Ishikawa (cell line): Measurements from ENCODE around the gene UGGT1.

Experiments
- CEBPB ChIP-seq: IDR thresholded peaks from 2 replicates; pipeline ENCODE4 v1.6.1; 2012
- CREB1 ChIP-seq: IDR thresholded peaks from 2 replicates; pipeline ENCODE4 v1.6.1; 2012; ENCODE audit warnings: low read depth
- EGR1 ChIP-seq: IDR thresholded peaks from 2 replicates; pipeline ENCODE4 v1.6.1; 2012
- EP300 ChIP-seq: IDR thresholded peaks from 2 replicates; pipeline ENCODE4 v1.6.1; 2012; ENCODE audit warnings: borderline replicate concordance
- FOXM1 ChIP-seq: IDR thresholded peaks from 2 replicates; pipeline ENCODE4 v1.6.1; 2012; ENCODE audit warnings: low read depth, borderline replicate concordance
- NFIC ChIP-seq: IDR thresholded peaks from 2 replicates; pipeline ENCODE4 v1.6.1; 2012
- RAD21 ChIP-seq: IDR thresholded peaks from 2 replicates; pipeline ENCODE4 v1.6.1; 2012; ENCODE audit warnings: low read depth
- TAF1 ChIP-seq: IDR thresholded peaks from 2 replicates; pipeline ENCODE4 v1.6.1; 2012; ENCODE audit warnings: low read depth, mild to moderate bottlenecking
- TCF12 ChIP-seq: IDR thresholded peaks from 2 replicates; pipeline ENCODE4 v1.6.1; 2012; ENCODE audit warnings: low read depth
- TEAD4 ChIP-seq: IDR thresholded peaks from 2 replicates; pipeline ENCODE4 v1.6.1; 2012
- YY1 ChIP-seq: IDR thresholded peaks from 2 replicates; pipeline ENCODE4 v1.6.1; 2012; ENCODE audit warnings: low read depth
- ZBTB7A ChIP-seq: IDR thresholded peaks from 2 replicates; pipeline ENCODE4 v1.6.1; 2012; ENCODE audit warnings: low read depth
- TF ChIP-seq, protein P1 (sequence below): IDR thresholded peaks from 2 replicates; pipeline ENCODE4 v1.6.1; 2012
- TF ChIP-seq, protein P2 (sequence below): IDR thresholded peaks from 2 replicates; pipeline ENCODE4 v1.6.1; 2012
- TF ChIP-seq, protein P3 (sequence below): IDR thresholded peaks from 2 replicates; pipeline ENCODE4 v1.6.1; 2012; ENCODE audit warnings: low read depth, mild to moderate bottlenecking

The UGGT1 gene

DNA sequence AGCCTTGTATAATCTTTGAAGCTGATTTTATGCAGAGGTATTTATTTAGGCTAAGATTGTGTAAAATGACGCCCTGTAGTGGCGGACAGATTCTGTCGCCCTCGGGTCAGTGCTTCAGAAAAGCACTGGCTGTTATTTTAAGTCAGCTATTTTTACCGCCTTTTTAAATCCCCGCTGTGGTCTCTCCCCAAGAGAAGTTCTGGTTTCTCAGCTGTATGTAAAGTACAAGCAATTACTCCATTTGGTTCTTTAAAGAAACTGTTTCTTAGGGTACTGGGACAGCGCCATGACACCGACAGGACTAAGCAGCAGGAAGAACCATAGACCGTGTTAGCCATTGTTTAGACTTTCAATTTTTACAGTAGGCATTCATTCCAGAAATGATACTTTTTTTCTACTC lies 65.0 kb downstream of the UGGT1 start:
- no peak for TF ChIP-seq RAD21
- TF ChIP-seq TCF12: no peak
- no peak for TF ChIP-seq TAF1
- TF ChIP-seq YY1: no peak
- TF ChIP-seq, protein P1, sequence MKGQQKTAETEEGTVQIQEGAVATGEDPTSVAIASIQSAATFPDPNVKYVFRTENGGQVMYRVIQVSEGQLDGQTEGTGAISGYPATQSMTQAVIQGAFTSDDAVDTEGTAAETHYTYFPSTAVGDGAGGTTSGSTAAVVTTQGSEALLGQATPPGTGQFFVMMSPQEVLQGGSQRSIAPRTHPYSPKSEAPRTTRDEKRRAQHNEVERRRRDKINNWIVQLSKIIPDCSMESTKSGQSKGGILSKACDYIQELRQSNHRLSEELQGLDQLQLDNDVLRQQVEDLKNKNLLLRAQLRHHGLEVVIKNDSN: no peak
- no peak for TF ChIP-seq EP300

DNA sequence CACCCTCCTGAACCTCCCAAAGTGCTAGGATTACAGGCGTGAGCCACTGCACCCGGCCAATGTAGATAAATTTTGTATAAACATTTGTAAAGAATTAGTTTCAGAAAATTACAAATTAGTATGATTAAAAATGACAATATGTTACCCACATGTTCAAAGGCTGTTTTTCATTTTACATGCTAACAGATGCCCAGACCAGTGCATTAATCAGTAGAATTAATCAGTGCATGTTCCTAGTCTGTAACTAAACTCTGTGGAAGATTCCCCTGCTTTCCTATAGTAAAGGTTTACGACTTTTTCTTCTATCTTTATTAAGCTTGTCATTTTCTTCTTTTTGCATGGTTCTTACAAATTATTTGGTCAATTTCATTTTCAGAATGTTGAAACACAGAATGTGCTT lies 65.8 kb downstream of the UGGT1 start:
- TF ChIP-seq, protein P2, sequence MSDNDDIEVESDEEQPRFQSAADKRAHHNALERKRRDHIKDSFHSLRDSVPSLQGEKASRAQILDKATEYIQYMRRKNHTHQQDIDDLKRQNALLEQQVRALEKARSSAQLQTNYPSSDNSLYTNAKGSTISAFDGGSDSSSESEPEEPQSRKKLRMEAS: no peak
- TF ChIP-seq YY1 (no peak), TAF1 (no peak)

DNA sequence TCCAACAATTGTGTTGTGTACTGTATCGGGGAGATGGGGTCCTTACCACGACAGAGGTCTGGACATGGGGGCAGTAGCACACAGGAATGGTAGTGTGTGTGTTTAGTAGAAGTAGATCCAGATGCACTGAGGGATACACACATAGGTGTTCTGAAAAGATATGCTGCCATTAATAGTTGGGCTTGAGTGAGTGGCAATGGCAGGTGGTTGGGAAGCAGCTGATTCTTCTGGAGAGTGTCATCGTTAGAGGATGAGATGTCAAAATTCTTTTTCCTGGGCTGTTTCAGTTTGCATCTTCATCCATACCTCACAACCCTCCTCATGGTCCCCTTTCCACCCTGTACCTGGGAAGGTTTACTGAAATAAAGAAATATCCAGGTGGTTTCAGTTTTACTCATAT lies 66.6 kb downstream of the UGGT1 start:
- TF ChIP-seq, protein P1: no peak
- TF ChIP-seq RAD21 (no peak), CEBPB (no peak)

DNA sequence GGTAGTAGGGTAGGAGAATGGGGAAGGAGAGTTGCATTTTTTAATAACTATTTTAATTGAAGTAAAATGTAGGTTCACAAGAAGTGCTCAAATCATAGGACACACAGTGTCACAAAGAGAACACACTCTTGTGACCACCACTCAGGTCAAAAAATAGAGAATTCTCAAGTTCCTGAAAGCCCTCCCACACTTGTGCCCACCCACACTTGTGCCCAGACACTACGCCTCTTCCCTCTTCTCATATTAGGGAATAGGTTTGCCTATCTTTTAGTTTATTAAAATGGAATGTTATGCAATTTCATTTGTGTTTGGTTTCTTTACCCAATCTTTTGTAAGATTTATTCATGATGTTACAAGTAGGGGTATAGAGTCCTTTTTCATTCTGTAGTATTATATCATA lies 67.2 kb downstream of the UGGT1 start:
- TF ChIP-seq YY1: no peak
- no peak for TF ChIP-seq TEAD4
- TF ChIP-seq TAF1: no peak
- TF ChIP-seq, protein P1: no peak
- no peak for TF ChIP-seq RAD21
- TF ChIP-seq, protein P2: no peak
- no peak for TF ChIP-seq EGR1
- no peak for TF ChIP-seq FOXM1

DNA sequence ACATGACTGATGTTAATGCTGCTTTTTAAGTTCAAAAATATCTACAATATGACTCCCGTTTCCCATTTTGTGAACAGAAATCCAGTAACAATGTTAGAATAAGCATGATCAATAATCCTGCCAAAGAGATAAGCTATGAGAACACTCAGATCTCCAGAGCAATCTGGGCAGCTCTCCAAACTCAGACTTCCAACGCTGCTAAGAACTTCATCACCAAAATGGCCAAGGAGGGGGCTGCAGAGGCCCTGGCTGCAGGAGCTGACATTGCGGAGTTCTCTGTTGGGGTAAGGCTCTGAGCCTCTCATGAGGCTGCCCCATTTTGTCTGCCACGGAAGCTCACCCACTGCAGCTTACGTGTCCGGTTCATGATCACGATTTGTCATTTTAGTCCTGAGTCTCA lies 68.4 kb downstream of the UGGT1 start:
- TF ChIP-seq ZBTB7A (no peak), YY1 (no peak), TEAD4 (no peak), TAF1 (no peak), FOXM1 (no peak), CREB1 (no peak), TCF12 (no peak), RAD21 (no peak), EP300 (no peak), NFIC (no peak), CEBPB (no peak), EGR1 (no peak)
- TF ChIP-seq, protein P2: no peak
- TF ChIP-seq, protein P1: no peak
- TF ChIP-seq, protein P3, sequence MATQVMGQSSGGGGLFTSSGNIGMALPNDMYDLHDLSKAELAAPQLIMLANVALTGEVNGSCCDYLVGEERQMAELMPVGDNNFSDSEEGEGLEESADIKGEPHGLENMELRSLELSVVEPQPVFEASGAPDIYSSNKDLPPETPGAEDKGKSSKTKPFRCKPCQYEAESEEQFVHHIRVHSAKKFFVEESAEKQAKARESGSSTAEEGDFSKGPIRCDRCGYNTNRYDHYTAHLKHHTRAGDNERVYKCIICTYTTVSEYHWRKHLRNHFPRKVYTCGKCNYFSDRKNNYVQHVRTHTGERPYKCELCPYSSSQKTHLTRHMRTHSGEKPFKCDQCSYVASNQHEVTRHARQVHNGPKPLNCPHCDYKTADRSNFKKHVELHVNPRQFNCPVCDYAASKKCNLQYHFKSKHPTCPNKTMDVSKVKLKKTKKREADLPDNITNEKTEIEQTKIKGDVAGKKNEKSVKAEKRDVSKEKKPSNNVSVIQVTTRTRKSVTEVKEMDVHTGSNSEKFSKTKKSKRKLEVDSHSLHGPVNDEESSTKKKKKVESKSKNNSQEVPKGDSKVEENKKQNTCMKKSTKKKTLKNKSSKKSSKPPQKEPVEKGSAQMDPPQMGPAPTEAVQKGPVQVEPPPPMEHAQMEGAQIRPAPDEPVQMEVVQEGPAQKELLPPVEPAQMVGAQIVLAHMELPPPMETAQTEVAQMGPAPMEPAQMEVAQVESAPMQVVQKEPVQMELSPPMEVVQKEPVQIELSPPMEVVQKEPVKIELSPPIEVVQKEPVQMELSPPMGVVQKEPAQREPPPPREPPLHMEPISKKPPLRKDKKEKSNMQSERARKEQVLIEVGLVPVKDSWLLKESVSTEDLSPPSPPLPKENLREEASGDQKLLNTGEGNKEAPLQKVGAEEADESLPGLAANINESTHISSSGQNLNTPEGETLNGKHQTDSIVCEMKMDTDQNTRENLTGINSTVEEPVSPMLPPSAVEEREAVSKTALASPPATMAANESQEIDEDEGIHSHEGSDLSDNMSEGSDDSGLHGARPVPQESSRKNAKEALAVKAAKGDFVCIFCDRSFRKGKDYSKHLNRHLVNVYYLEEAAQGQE: no peak

DNA sequence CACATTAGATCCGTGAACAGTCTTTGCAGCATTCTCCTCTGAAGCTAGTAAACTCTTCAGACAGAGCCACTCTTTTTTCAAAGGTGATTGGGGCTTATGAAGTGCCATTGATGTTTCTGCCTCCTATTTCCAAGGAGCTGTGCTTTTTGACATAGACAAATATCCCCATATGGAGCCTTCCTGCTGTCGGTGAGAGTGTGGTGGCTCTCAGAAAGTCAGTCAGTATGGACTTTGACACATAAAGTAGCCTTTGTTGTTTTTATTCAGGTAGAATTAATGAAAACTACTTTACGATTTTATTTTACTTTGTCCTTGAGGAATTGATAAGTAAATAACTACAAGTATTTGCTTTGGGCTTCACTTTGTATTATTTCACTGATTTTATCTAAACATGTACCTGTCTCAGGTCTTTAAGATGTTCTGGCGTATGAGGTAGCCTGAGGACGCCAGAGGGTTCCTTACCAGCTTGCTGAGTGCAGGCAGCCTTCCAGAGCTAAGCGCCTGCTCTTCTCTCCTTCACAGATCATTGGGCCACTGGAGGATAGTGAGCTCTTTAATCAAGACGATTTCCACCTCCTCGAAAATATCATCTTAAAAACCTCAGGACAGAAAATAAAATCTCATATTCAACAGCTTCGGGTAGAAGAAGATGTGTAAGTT lies 69.7 kb downstream of the UGGT1 start:
- TF ChIP-seq ZBTB7A (no peak), TCF12 (no peak), FOXM1 (no peak), CEBPB (no peak), NFIC (no peak), EGR1 (no peak), TEAD4 (no peak), YY1 (no peak), TAF1 (no peak), EP300 (no peak), CREB1 (no peak), RAD21 (no peak)
- TF ChIP-seq, protein P3: no peak
- TF ChIP-seq, protein P2: no peak
- TF ChIP-seq, protein P1: no peak
